Astrocyte of the spinal cord (primary cell): ENCODE measurements around the gene ST8SIA4.
A peak's percentile ranks its signal among the peaks of the same experiment; 100 is the strongest.

Source experiments
- DNase-seq: peaks from one replicate; pipeline ENCODE4 v3.0.0; 2011; ENCODE audit warnings: low read depth, low spot score
- H3K4me3 ChIP-seq: 2 replicates; pipeline ENCODE4 v1.5.1; 2011; ENCODE audit warnings: low read depth, mild to moderate bottlenecking, low read length, moderate library complexity
- in situ Hi-C: cut with HindIII; loops from 2 replicates; pipeline ENCODE4 v1.10.0; 2017; ENCODE audit warnings: low sequenced_read_pairs
- TF ChIP-seq, protein P1 (sequence below): IDR thresholded peaks from 2 replicates; pipeline ENCODE4 v1.5.1; 2012; ENCODE audit warnings: low read depth, mild to moderate bottlenecking, low read length, inconsistent platforms

ST8SIA4 gene

DNA sequence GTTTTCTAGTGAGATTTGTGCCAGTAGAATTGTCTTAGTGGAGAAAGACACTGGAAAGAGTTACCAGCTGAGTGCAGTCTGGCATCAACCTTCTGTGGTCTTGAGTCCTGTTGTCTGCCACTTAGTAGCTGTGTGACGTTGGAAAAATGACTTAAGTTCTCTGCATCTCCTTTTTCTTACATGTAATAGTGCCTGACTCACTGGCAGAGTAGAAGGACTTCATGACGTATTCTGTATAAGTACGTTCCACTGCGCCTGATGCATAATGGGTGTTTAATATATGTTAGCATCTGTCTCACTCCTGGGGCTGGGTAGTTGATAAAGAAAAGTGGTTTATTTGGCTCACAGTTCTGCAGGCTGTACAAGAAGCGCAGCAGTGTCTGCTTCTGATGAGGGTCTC lies 144.8 kb downstream of the ST8SIA4 start:
- no peak overlapping the region for H3K4me3 ChIP-seq
- peak; percentile 52 for DNase-seq
- in situ Hi-C loops, result no loop called here
- TF ChIP-seq, protein P1, sequence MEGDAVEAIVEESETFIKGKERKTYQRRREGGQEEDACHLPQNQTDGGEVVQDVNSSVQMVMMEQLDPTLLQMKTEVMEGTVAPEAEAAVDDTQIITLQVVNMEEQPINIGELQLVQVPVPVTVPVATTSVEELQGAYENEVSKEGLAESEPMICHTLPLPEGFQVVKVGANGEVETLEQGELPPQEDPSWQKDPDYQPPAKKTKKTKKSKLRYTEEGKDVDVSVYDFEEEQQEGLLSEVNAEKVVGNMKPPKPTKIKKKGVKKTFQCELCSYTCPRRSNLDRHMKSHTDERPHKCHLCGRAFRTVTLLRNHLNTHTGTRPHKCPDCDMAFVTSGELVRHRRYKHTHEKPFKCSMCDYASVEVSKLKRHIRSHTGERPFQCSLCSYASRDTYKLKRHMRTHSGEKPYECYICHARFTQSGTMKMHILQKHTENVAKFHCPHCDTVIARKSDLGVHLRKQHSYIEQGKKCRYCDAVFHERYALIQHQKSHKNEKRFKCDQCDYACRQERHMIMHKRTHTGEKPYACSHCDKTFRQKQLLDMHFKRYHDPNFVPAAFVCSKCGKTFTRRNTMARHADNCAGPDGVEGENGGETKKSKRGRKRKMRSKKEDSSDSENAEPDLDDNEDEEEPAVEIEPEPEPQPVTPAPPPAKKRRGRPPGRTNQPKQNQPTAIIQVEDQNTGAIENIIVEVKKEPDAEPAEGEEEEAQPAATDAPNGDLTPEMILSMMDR, result no peak

DNA sequence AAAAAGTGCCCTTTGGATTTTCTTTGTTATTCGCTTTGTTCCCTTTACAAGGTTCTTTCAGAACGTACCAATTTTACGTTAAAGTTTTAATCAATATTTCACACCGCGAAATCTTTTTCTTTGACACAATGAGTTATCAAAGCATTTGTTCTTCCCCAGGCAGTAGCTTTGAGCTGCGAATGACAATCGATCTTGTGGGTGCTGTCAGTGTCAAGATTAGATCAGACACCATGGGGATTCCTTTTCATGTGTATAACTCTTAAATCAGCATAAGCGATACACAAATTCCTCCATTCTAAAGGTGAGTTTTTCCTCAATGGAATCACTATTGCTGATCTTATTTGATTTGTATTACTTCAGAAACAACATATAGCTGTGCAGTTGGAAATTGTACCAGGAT lies 145.5 kb downstream of the ST8SIA4 start:
- no peak overlapping the region for H3K4me3 ChIP-seq
- TF ChIP-seq, protein P1, result no peak
- no peak for DNase-seq
- in situ Hi-C loops, result no loop called here
